ENCODE results near the gene ST6GAL2.
A peak's percentile ranks its signal among the peaks of the same experiment; 100 is the strongest.

Gene ST6GAL2

GRCh38 chr2:106859498-106859897 lies 26.5 kb downstream of the ST6GAL2 start:
- no peak for DNase-seq

- no peak for DNase-seq
These were observed 27.2 kb downstream of the ST6GAL2 start for GRCh38 chr2:106858810-106859209.

GRCh38 chr2:106857882-106858478 lies 28.0 kb downstream of the ST6GAL2 start:
- no peak for DNase-seq

GRCh38 chr2:106853631-106854030 lies 32.3 kb downstream of the ST6GAL2 start:
- DNase-seq, result no peak

GRCh38 chr2:106851881-106852501 lies 34.0 kb downstream of the ST6GAL2 start:
- no peak for DNase-seq

GRCh38 chr2:106851087-106851874 lies 34.7 kb downstream of the ST6GAL2 start:
- DNase-seq, result no peak

- no peak for DNase-seq
These were observed 36.7 kb downstream of the ST6GAL2 start for GRCh38 chr2:106849253-106849652.

GRCh38 chr2:106847366-106847765 lies 38.6 kb downstream of the ST6GAL2 start:
- DNase-seq, result peak; percentile 27

- no peak for DNase-seq
These were observed 40.3 kb downstream of the ST6GAL2 start for GRCh38 chr2:106845716-106846115.

- DNase-seq, result no peak
These were observed 42.1 kb downstream of the ST6GAL2 start for GRCh38 chr2:106843910-106844250.

- DNase-seq, result no peak
These were observed 42.7 kb downstream of the ST6GAL2 start for GRCh38 chr2:106843001-106843909.

- no peak for DNase-seq
These were observed 43.9 kb downstream of the ST6GAL2 start for GRCh38 chr2:106841886-106842645.

- DNase-seq, result no peak
These were observed 45.1 kb downstream of the ST6GAL2 start for GRCh38 chr2:106840818-106841217.

GRCh38 chr2:106839849-106840595 lies 45.9 kb downstream of the ST6GAL2 start:
- peak; percentile 77 for DNase-seq

- no peak for DNase-seq
These were observed 52.7 kb downstream of the ST6GAL2 start for GRCh38 chr2:106833256-106833655.

- DNase-seq, result no peak
These were observed 54.0 kb downstream of the ST6GAL2 start for GRCh38 chr2:106831816-106832569.

GRCh38 chr2:106831241-106831640 lies 54.7 kb downstream of the ST6GAL2 start:
- no peak for DNase-seq

GRCh38 chr2:106830191-106830590 lies 55.8 kb downstream of the ST6GAL2 start:
- DNase-seq, result no peak

- DNase-seq, result no peak
These were observed 57.8 kb downstream of the ST6GAL2 start for GRCh38 chr2:106828119-106828518.

- no peak for DNase-seq
These were observed 58.8 kb downstream of the ST6GAL2 start for GRCh38 chr2:106827158-106827557.

GRCh38 chr2:106825161-106825560 lies 60.8 kb downstream of the ST6GAL2 start:
- no peak for DNase-seq

Measured in NCI-H82 (cell line).